Suprapubic skin (tissue), 4 donors: ENCODE data around the gene GRID1. TPM values are rescaled to one million over a fixed set of nuclear protein-coding genes. Genes with fewer than 3 reads are reported as not detected.
A peak's percentile ranks its signal among the peaks of the same experiment; 100 is the strongest.

Experiments
- DNase-seq, 2 donors: peaks; one replicate each; pipeline ENCODE4 v3.0.0-alpha.2; 2019; ENCODE audit warnings: low spot score in 2 of 2
- H3K27ac ChIP-seq: fragments of 200-600 bp; sonication (generic); one replicate; pipeline ENCODE4 v1.5.1; 2019
- H3K27me3 ChIP-seq: fragments of 200-600 bp; sonication (generic); one replicate; pipeline ENCODE4 v1.5.1; 2019
- H3K36me3 ChIP-seq: fragments of 200-600 bp; sonication (generic); one replicate; pipeline ENCODE4 v1.5.1; 2019
- H3K4me1 ChIP-seq: fragments of 200-600 bp; sonication (generic); one replicate; pipeline ENCODE4 v1.5.1; 2019
- H3K4me3 ChIP-seq: fragments of 200-600 bp; sonication (generic); one replicate; pipeline ENCODE4 v1.5.1; 2019; ENCODE audit warnings: mild to moderate bottlenecking
- H3K9me3 ChIP-seq: fragments of 200-600 bp; sonication (generic); one replicate; pipeline ENCODE4 v1.5.1; 2019
- CTCF ChIP-seq, 2 donors: fragments of 200-600 bp in 1 of 2; fragments of 450-650 bp in 1 of 2; sonication (generic) in 1 of 2; IDR thresholded peaks; one replicate each; pipeline ENCODE4 v1.5.1; 2016 to 2019; ENCODE audit warnings: antibody characterized with exemption in 2 of 2, mild to moderate bottlenecking in 1 of 2, moderate library complexity in 1 of 2
- EP300 ChIP-seq: sonication (generic); formaldehyde crosslinking; IDR thresholded peaks from one replicate; pipeline ENCODE4 v1.6.1; 2017; ENCODE audit warnings: antibody characterized with exemption
- POLR2A ChIP-seq, 2 donors: fragments of 450-650 bp; IDR thresholded peaks; one replicate each; pipeline ENCODE4 v1.6.1; 2017; ENCODE audit warnings: antibody characterized with exemption in 2 of 2, mild to moderate bottlenecking in 2 of 2, moderate library complexity in 2 of 2
- POLR2AphosphoS5 ChIP-seq, 3 donors: sonication (generic); formaldehyde crosslinking; IDR thresholded peaks; one replicate each; pipeline ENCODE4 v1.6.1; 2017; ENCODE audit warnings: antibody characterized with exemption in 3 of 3
- WGBS: methylation state at CpG from one replicate; pipeline ENCODE4 v1.1.5; 2018; 5-methylcytosine and 5-hydroxymethylcytosine counted together
- total RNA-seq, 4 donors: library from RNA; depleted of rRNA; stranded (reverse); fragments of >200 nt; gene quantifications; one replicate each; pipeline ENCODE4 v1.1.0, GENCODE V29; 2016

Gene GRID1
- total RNA-seq, 4 donors from 2014 or later, result 1.8 to 3.1 (median 2.4) TPM

GRCh38 chr10:86207226-86207625, 159.4 kb downstream of the GRID1 start:
- whole genome bisulfite sequencing, result 88% methylated on average over 12 of the region's 12 CpGs
- Histone ChIP-seq H3K27ac (no peak overlapping the region), H3K27me3 (no peaks in the 10 kb centered on the region), H3K4me1 (no peaks in the 10 kb centered on the region), H3K9me3 (no peaks in the 10 kb centered on the region), H3K36me3 (no peaks in the 10 kb centered on the region), H3K4me3 (no peak overlapping the region)
- DNase-seq, result peak in 1 of 2 donors; percentile 41
- TF ChIP-seq POLR2A (IDR thresholded peaks at IDR 0.05), result no peak
- no peak for TF ChIP-seq EP300
- no peak for TF ChIP-seq POLR2AphosphoS5 (IDR thresholded peaks at IDR 0.05)
- no peak for TF ChIP-seq CTCF (IDR thresholded peaks at IDR 0.05)

GRCh38 chr10:86206240-86206579, 160.4 kb downstream of the GRID1 start:
- H3K4me1 ChIP-seq, result no peaks in the 10 kb centered on the region
- H3K27ac ChIP-seq, result no peak overlapping the region
- peak; percentile 55 to 76 for DNase-seq
- WGBS, result 96% methylated on average over 10 of the region's 18 CpGs
- H3K9me3 ChIP-seq, result no peaks in the 10 kb centered on the region
- no peaks in the 10 kb centered on the region for H3K36me3 ChIP-seq
- no peak overlapping the region for H3K4me3 ChIP-seq
- no peaks in the 10 kb centered on the region for H3K27me3 ChIP-seq
- no peak for TF ChIP-seq POLR2AphosphoS5 (IDR thresholded peaks at IDR 0.05)
- no peak for TF ChIP-seq CTCF (IDR thresholded peaks at IDR 0.05)
- no peak for TF ChIP-seq EP300
- no peak for TF ChIP-seq POLR2A (IDR thresholded peaks at IDR 0.05)

- no peaks in the 10 kb centered on the region for H3K4me1 ChIP-seq
- peak; percentile 21 to 49 for DNase-seq
- H3K4me3 ChIP-seq, result no peak overlapping the region
- no peak for TF ChIP-seq EP300
- H3K9me3 ChIP-seq, result no peaks in the 10 kb centered on the region
- no peaks in the 10 kb centered on the region for H3K36me3 ChIP-seq
- 61% methylated on average over 5 of the region's 7 CpGs for WGBS
- no peak overlapping the region for H3K27ac ChIP-seq
- H3K27me3 ChIP-seq, result no peaks in the 10 kb centered on the region
Observed at GRCh38 chr10:86205306-86206239, 161.0 kb downstream of the GRID1 start.

- Histone ChIP-seq H3K36me3 (no peaks in the 10 kb centered on the region), H3K4me1 (no peaks in the 10 kb centered on the region), H3K27me3 (no peaks in the 10 kb centered on the region), H3K27ac (no peak overlapping the region), H3K4me3 (no peak overlapping the region), H3K9me3 (no peaks in the 10 kb centered on the region)
- DNase-seq, result peak; percentile 30 to 55
- WGBS, result 93% methylated on average over 6 of the region's 9 CpGs
- no peak for TF ChIP-seq POLR2A (IDR thresholded peaks at IDR 0.05)
- TF ChIP-seq POLR2AphosphoS5 (IDR thresholded peaks at IDR 0.05), result no peak
Observed at GRCh38 chr10:86204421-86205305, 161.9 kb downstream of the GRID1 start.

GRCh38 chr10:86203162-86203905, 163.3 kb downstream of the GRID1 start:
- Histone ChIP-seq H3K4me1 (no peaks in the 10 kb centered on the region), H3K9me3 (no peaks in the 10 kb centered on the region), H3K27ac (no peak overlapping the region), H3K36me3 (no peaks in the 10 kb centered on the region), H3K4me3 (no peak overlapping the region), H3K27me3 (no peaks in the 10 kb centered on the region)
- WGBS, result 48% methylated on average over 11 of the region's 11 CpGs
- TF ChIP-seq POLR2AphosphoS5 (IDR thresholded peaks at IDR 0.05) (no peak), EP300 (no peak), POLR2A (IDR thresholded peaks at IDR 0.05) (no peak), CTCF (IDR thresholded peaks at IDR 0.05) (no peak)
- peak; percentile 43 to 70 for DNase-seq
